Measurements from ENCODE around the gene FBXO44.

Gene FBXO44

DNA sequence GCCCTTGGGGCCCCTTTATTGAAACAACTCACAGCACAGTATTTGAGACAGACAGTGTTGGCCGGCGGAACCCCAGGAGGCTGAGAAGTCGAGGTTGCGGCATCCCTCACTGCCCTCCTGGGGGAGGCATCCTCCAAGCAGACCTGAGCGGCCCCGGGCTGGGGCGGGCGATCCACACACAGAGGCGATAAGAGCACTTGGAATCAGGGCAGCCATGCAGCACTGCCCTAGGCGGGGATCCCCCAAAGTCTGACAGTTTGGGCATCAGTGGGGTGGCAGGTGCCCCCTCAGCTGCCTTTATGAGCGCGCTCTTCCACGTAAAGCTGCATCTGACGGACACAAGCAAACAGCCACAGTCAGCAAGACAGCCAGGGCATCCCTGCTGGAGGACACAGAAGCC, 19.8 kb downstream of the FBXO44 start:
- no peak for DNase-seq (ENCODE audit: low spot score)
- in situ Hi-C loops (cut with MboI; ENCODE audit: low pct_unique_long_range_greater_than_20kb, low sequenced_read_pairs, unreplicated experiment) = no loop called here

DNA sequence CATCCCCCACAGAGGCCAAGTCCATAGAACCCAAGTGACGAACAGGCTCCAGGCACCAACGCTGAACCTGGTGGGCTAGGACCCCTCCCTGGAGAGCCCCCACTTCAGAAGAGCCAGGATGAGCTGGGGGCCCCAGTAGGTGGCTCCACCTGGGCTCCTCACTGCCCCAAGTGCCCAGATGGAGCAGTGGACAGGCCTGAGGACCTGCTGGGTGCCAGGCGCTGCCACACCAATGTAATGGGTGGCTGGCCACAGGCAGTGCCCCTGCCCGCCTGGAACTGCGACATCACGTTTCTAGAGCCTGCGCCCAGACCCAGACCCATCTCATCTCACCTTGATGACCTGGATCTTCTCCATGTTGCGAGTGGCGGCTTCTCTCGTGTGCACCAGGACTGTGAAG, 20.6 kb downstream of the FBXO44 start:
- TF ChIP-seq, protein P1, sequence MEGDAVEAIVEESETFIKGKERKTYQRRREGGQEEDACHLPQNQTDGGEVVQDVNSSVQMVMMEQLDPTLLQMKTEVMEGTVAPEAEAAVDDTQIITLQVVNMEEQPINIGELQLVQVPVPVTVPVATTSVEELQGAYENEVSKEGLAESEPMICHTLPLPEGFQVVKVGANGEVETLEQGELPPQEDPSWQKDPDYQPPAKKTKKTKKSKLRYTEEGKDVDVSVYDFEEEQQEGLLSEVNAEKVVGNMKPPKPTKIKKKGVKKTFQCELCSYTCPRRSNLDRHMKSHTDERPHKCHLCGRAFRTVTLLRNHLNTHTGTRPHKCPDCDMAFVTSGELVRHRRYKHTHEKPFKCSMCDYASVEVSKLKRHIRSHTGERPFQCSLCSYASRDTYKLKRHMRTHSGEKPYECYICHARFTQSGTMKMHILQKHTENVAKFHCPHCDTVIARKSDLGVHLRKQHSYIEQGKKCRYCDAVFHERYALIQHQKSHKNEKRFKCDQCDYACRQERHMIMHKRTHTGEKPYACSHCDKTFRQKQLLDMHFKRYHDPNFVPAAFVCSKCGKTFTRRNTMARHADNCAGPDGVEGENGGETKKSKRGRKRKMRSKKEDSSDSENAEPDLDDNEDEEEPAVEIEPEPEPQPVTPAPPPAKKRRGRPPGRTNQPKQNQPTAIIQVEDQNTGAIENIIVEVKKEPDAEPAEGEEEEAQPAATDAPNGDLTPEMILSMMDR (IDR thresholded peaks at IDR 0.05; ENCODE audit: extremely low read depth, insufficient read depth, missing control alignments) = no peak
- in situ Hi-C loops (cut with MboI; ENCODE audit: low pct_unique_long_range_greater_than_20kb, low sequenced_read_pairs, unreplicated experiment) = no loop called here
- no peak for DNase-seq (ENCODE audit: low spot score)

More for the DNA sequence above, 19.8 kb downstream of the FBXO44 start:
- TF ChIP-seq, protein P1 (IDR thresholded peaks at IDR 0.05; ENCODE audit: extremely low read depth, insufficient read depth, missing control alignments) = no peak

DNA sequence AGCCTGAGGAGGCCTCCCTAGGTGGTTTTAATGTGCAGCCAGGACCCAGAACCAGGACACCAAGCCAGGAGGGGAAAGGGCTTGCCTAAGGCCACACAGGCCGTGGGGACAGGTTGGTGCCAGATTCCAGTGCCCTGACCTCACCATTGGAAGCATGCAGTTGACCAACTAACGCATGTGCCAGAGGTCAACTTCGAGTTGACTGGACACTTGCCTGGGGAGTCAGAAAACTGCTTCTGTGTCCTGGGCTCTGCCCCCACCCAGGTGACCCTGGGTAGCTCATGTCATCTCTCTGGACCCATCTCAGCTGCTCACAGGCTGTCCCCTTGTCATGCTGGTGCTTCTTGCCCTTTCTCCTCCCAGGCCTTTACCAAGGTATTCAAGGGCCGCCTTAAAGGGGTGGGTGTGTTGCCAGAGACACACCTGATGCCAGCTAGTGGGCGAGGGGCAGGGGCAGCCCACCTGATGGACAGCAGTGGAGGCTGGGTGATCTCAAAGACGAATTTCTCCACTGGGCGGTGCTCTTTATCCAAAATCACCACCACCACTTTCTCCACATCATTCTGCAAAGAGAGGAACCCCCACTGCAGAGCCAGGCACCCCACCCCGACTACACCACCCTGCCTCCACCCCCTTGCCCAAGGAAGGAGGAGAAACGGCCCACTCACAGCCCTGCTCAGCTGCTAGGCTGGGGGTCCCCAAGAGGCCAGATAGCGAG, 21.9 kb downstream of the FBXO44 start:
- DNase-seq (ENCODE audit: low spot score) = no peak
- TF ChIP-seq, protein P1 (IDR thresholded peaks at IDR 0.05; ENCODE audit: extremely low read depth, insufficient read depth, missing control alignments) = no peak
- in situ Hi-C loops (cut with MboI; ENCODE audit: low pct_unique_long_range_greater_than_20kb, low sequenced_read_pairs, unreplicated experiment) = no loop called here

DNA sequence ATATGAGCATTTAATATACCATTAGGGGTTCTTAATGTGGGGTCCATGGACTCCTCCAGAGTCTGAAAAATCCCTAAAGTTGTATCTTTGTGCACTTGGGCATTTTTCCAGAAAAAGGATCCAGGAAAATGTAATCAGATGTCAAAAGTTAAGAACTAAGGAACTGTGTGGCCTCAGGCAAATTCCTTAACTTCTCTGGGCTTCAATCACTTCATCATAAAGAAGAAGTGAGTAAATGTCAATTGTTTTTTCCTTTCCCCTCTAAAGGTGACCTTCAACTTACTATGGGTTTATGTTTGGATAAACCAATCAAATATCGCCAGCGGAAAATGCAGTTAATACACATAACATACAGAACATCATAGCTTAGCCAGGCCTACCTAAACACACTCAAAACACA, 23.8 kb downstream of the FBXO44 start:
- TF ChIP-seq, protein P1 (IDR thresholded peaks at IDR 0.05; ENCODE audit: extremely low read depth, insufficient read depth, missing control alignments) = no peak
- in situ Hi-C loops (cut with MboI; ENCODE audit: low pct_unique_long_range_greater_than_20kb, low sequenced_read_pairs, unreplicated experiment) = no loop called here
- no peak for DNase-seq (ENCODE audit: low spot score)

DNA sequence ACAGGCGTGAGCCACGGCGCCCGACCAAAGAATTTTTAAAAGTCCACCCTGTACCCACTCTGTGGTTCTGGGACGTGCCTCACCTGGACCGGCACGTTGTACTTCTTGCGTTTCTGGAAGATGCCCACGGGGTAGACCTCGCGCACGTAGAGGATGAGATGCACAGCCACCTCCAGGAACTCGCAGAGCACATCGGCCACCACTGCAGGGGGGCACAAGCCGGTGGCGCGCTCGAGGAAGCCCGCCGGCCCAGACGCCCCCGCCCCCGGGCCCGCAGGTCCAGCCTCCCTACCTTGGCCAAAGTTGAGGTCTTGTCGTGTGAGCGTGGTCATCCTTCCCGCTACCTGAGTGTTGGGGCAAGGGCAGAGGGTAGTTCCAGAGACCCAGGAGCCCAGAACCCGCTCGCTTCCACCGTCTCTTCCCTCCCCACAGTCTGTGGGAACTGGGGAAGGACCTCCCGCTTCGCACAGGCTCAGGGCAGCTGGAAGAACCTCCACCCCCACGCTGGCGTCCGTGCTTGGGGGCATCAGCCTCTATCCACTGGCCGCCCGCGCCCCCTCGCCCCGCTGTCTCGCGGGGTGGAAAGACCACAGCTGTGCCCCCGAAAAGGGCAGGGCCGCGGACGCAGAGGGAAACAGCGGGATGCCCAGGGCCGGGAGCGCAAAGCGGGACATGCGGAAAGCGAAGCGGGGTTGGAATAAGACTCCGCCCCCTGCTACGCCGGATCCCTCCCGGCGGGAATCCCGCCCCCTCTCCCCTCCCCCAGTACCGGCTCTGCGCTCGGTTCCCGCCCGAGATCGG, 25.8 kb downstream of the FBXO44 start:
- in situ Hi-C loops (cut with MboI; ENCODE audit: low pct_unique_long_range_greater_than_20kb, low sequenced_read_pairs, unreplicated experiment) = no loop called here
- peak; percentile 63 for DNase-seq (ENCODE audit: low spot score)
- TF ChIP-seq, protein P1 (IDR thresholded peaks at IDR 0.05; ENCODE audit: extremely low read depth, insufficient read depth, missing control alignments) = no peak

DNA sequence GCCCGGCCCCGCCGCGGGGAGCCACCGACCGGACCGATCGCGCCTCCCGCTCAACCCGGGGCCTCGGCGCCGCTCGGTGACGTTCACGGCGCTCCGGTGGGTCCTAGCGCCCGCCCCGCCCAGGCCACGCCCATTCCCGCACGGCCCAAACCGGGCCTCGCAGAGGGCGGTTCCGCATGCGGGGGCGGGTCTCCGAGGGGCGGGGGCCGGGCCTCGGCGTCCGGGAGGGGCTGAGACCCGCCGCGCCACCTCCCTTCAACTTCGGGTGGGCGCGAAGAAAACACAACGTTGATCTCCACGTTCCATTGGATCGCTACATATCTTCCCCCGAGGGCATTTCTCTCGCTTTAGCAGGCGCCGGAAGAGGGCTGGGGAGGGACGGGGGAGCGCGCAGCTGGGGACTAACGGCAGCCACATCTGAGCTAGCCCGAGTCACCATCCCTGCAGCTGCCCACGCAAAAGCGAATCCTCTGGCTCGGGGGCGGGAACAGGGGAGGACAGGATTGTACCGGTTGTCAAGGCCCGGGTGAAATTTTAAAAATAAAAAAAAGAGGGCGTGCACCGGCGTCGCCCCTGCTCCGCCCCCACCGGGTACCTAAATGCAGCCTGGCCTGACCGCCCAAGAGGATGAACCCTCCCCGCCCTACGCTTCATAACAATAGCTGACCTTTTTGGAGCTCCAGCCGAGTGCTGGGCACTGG, 26.5 kb downstream of the FBXO44 start, which contains the start of gene MAD2L2:
TSS of gene MAD2L2 (minus strand) at position 78 of the 701 bp plus-strand sequence. CDS start 547 bp downstream, outside the sequence.
- DNase-seq (ENCODE audit: low spot score) = peak; percentile 98
- in situ Hi-C loops (cut with MboI; ENCODE audit: low pct_unique_long_range_greater_than_20kb, low sequenced_read_pairs, unreplicated experiment) = no loop called here

More for the DNA sequence above, 26.5 kb downstream of the FBXO44 start, which contains the start of gene MAD2L2:
- TF ChIP-seq, protein P1 (IDR thresholded peaks at IDR 0.05; ENCODE audit: extremely low read depth, insufficient read depth, missing control alignments) = no peak

All from GM13977 (cell line).